H9 (cell line): ENCODE data around the gene SPRYD3. TPM values are rescaled to one million over a fixed set of nuclear protein-coding genes. Genes with fewer than 3 reads are reported as not detected.

Experiments used
- DNase-seq: peaks from one replicate; pipeline ENCODE4 v3.0.0-alpha.2; 2017
- H2AFZ ChIP-seq: one replicate; pipeline ENCODE4 v1.6.1; 2013; ENCODE audit warnings: mild to moderate bottlenecking, low read length, control low read depth, moderate library complexity
- H2AK5ac ChIP-seq: 2 replicates; pipeline ENCODE4 v1.6.1; 2013; ENCODE audit warnings: low read length, control low read depth, mixed read lengths; ENCODE audit not compliant: insufficient read length
- H2BK120ac ChIP-seq: one replicate; pipeline ENCODE4 v1.6.1; 2013; ENCODE audit warnings: low read depth, mild to moderate bottlenecking, low read length, control low read depth, inconsistent platforms; ENCODE audit not compliant: poor library complexity, severe bottlenecking
- H2BK12ac ChIP-seq: 2 replicates; pipeline ENCODE4 v1.6.1; 2013; ENCODE audit warnings: low read length, control low read depth, mixed read lengths, low read depth; ENCODE audit not compliant: insufficient read length
- H2BK15ac ChIP-seq: 2 replicates; pipeline ENCODE4 v1.6.1; 2013; ENCODE audit warnings: low read depth, low read length, control low read depth
- H2BK20ac ChIP-seq: one replicate; pipeline ENCODE4 v1.6.1; 2013; ENCODE audit warnings: low read depth, mild to moderate bottlenecking, low read length, control low read depth, inconsistent platforms; ENCODE audit not compliant: poor library complexity, severe bottlenecking
- H2BK5ac ChIP-seq: 2 replicates; pipeline ENCODE4 v1.6.1; 2013; ENCODE audit warnings: low read length, control low read depth, mixed read lengths; ENCODE audit not compliant: insufficient read length
- H3K14ac ChIP-seq: 2 replicates; pipeline ENCODE4 v1.6.1; 2013; ENCODE audit warnings: low read length, control low read depth; ENCODE audit not compliant: insufficient read depth
- H3K18ac ChIP-seq: 2 replicates; pipeline ENCODE4 v1.6.1; 2013; ENCODE audit warnings: low read depth, mild to moderate bottlenecking, mixed read lengths, low read length, control low read depth; ENCODE audit not compliant: insufficient read length
- H3K23ac ChIP-seq: 2 replicates; pipeline ENCODE4 v1.6.1; 2013; ENCODE audit warnings: low read length, control low read depth, mixed read lengths, low read depth; ENCODE audit not compliant: insufficient read length
- H3K23me2 ChIP-seq: 2 replicates; pipeline ENCODE4 v1.6.1; 2013; ENCODE audit warnings: low read depth, mild to moderate bottlenecking, mixed read lengths, low read length, control low read depth; ENCODE audit not compliant: insufficient read length, poor library complexity, severe bottlenecking
- H3K27ac ChIP-seq: 2 replicates; pipeline ENCODE4 v1.5.1; 2013; ENCODE audit warnings: low read length, control low read depth, mixed read lengths, low read depth; ENCODE audit not compliant: insufficient read length
- H3K27me3 ChIP-seq: 2 replicates; pipeline ENCODE4 v1.6.1; 2013; ENCODE audit warnings: low read length, control low read depth, inconsistent platforms; ENCODE audit not compliant: insufficient read depth
- H3K4ac ChIP-seq: 2 replicates; pipeline ENCODE4 v1.6.1; 2013; ENCODE audit warnings: low read depth, mild to moderate bottlenecking, control low read depth, inconsistent platforms, low read length, moderate library complexity
- H3K4me1 ChIP-seq: 2 replicates; pipeline ENCODE4 v1.6.1; 2013; ENCODE audit warnings: low read length, control low read depth, inconsistent platforms; ENCODE audit not compliant: insufficient read depth
- H3K4me2 ChIP-seq: 2 replicates; pipeline ENCODE4 v1.6.1; 2013; ENCODE audit warnings: low read length, control low read depth, mixed read lengths; ENCODE audit not compliant: insufficient read length, insufficient read depth
- H3K56ac ChIP-seq: 2 replicates; pipeline ENCODE4 v1.6.1; 2013; ENCODE audit warnings: low read depth, mild to moderate bottlenecking, mixed read lengths, low read length, control low read depth; ENCODE audit not compliant: insufficient read length
- H3K79me1 ChIP-seq: 2 replicates; pipeline ENCODE4 v1.6.1; 2013; ENCODE audit warnings: low read depth, mild to moderate bottlenecking, moderate library complexity, low read length, control low read depth, inconsistent platforms; ENCODE audit not compliant: insufficient read depth, poor library complexity, severe bottlenecking
- H3K79me2 ChIP-seq: 2 replicates; pipeline ENCODE4 v1.6.1; 2013; ENCODE audit warnings: low read length, control low read depth, inconsistent platforms; ENCODE audit not compliant: insufficient read depth
- H3K9ac ChIP-seq: 2 replicates; pipeline ENCODE4 v1.6.1; 2013; ENCODE audit warnings: low read length, control low read depth, mixed read lengths; ENCODE audit not compliant: insufficient read length; ENCODE audit errors: extremely low read depth
- H3K9me3 ChIP-seq: one replicate; pipeline ENCODE4 v1.6.1; 2013; ENCODE audit warnings: low read depth, low read length, inconsistent platforms; ENCODE audit not compliant: control insufficient read depth
- H3T11ph ChIP-seq: one replicate; pipeline ENCODE4 v1.6.1; 2013; ENCODE audit warnings: mild to moderate bottlenecking, low read length, control low read depth, inconsistent platforms
- H4K20me1 ChIP-seq: one replicate; pipeline ENCODE4 v1.6.1; 2013; ENCODE audit not compliant: control insufficient read depth, insufficient read length, insufficient read depth
- H4K5ac ChIP-seq: 2 replicates; pipeline ENCODE4 v1.6.1; 2013; ENCODE audit warnings: low read depth, mild to moderate bottlenecking, mixed read lengths, low read length, control low read depth; ENCODE audit not compliant: insufficient read length
- H4K8ac ChIP-seq: replicated peaks from 2 replicates; pipeline ENCODE4 v1.6.1; 2013; ENCODE audit warnings: low read length, control low read depth, mixed read lengths, low read depth; ENCODE audit not compliant: insufficient read length
- H4K91ac ChIP-seq: 2 replicates; pipeline ENCODE4 v1.6.1; 2013; ENCODE audit warnings: low read depth, mild to moderate bottlenecking, moderate library complexity, mixed read lengths, low read length, control low read depth; ENCODE audit not compliant: insufficient read length
- H3K27ac Mint-ChIP-seq, 3 experiments: 2 replicates in 2 of 3; 3 replicates in 1 of 3; pipeline ENCODE4 v1.8.0; 2020 to 2021; ENCODE audit warnings: mixed read lengths in 3 of 3, mild to moderate bottlenecking in 1 of 3, moderate library complexity in 1 of 3
- H3K27me3 Mint-ChIP-seq: 2 replicates; pipeline ENCODE4 v1.8.0; 2021; ENCODE audit warnings: low read depth, mild to moderate bottlenecking, moderate library complexity, mixed read lengths
- H3K36me3 Mint-ChIP-seq, 3 experiments: 2 replicates in 2 of 3; 3 replicates in 1 of 3; pipeline ENCODE4 v1.8.0; 2020 to 2021; ENCODE audit warnings: low read depth in 3 of 3, mixed read lengths in 3 of 3; ENCODE audit not compliant: insufficient read depth in 1 of 3
- H3K4me1 Mint-ChIP-seq, 2 experiments: 2 replicates each; pipeline ENCODE4 v1.8.0; 2020; ENCODE audit warnings: mixed read lengths in 2 of 2
- H3K4me3 Mint-ChIP-seq, 2 experiments: 2 replicates in 1 of 2; 3 replicates in 1 of 2; pipeline ENCODE4 v1.8.0; 2020 to 2021; ENCODE audit warnings: mild to moderate bottlenecking in 2 of 2, mixed read lengths in 2 of 2, moderate library complexity in 1 of 2
- H3K9me3 Mint-ChIP-seq, 2 experiments: 2 replicates in 1 of 2; 3 replicates in 1 of 2; pipeline ENCODE4 v1.8.0; 2020; ENCODE audit warnings: mild to moderate bottlenecking in 2 of 2, mixed read lengths in 2 of 2, moderate library complexity in 1 of 2
- CTCF ChIP-seq: fragments of 200-600 bp; sonication (generic); conservative IDR thresholded peaks from 3 replicates; pipeline ENCODE4 v1.8.0; 2021; ENCODE audit warnings: antibody characterized with exemption, mild to moderate bottlenecking
- WGBS: extraction: QIAGEN DNeasy Blood & Tissue Kit; methylation state at CpG from one replicate; pipeline ENCODE4 v1.1.7; 2013; ENCODE audit warnings: missing lambda C conversion rate, low lambda C conversion rate, mixed read lengths; ENCODE audit not compliant: insufficient read length; ENCODE audit errors: extremely low coverage; 5-methylcytosine and 5-hydroxymethylcytosine counted together
- total RNA-seq: library from RNA; stranded (reverse); gene quantifications from 2 replicates; pipeline ENCODE4 v1.2.1, GENCODE V29; 2021

The SPRYD3 gene
- total RNA-seq, 1 experiment from 2014 or later, result 6.5 TPM

GRCh38 chr12:53070877-53071492 is 8.2 kb downstream of the SPRYD3 start:
- peaks cover 3% of the 10 kb centered on the region; the same call in 1 of the 2 replicates for H3K4me1 ChIP-seq

More at GRCh38 chr12:53070877-53071492, 8.2 kb downstream of the SPRYD3 start:
- H3K27ac ChIP-seq, result no peak overlapping the region
- peaks cover 12 to 31% (median 29%) of the 10 kb centered on the region in 3 experiments for H3K36me3 Mint-ChIP-seq
- no peak overlapping the region for H3K9ac ChIP-seq
- no peak overlapping the region for H3K23ac ChIP-seq
- H3T11ph ChIP-seq, result no peak overlapping the region
- no peak overlapping the region for H3K4ac ChIP-seq
- peaks cover 10% of the 10 kb centered on the region for H3K27me3 Mint-ChIP-seq
- peak overlapping the region in 1 of 3 experiments; percentile 44; a peak in 1 of 7 replicates for H3K27ac Mint-ChIP-seq
- H2BK5ac ChIP-seq, result no peak overlapping the region
- no peaks in the 10 kb centered on the region for H3K27me3 ChIP-seq
- H3K79me2 ChIP-seq, result no peaks in the 10 kb centered on the region
- no peaks in the 10 kb centered on the region for H4K20me1 ChIP-seq
- no peak overlapping the region for H2BK12ac ChIP-seq
- no peak overlapping the region for H3K14ac ChIP-seq
- no peak overlapping the region for H2BK20ac ChIP-seq
- DNase-seq, result peak; percentile 39
- H2BK120ac ChIP-seq, result no peak overlapping the region
- no peak overlapping the region for H2AFZ ChIP-seq
- H2BK15ac ChIP-seq, result no peak overlapping the region
- H3K4me1 Mint-ChIP-seq, result peaks cover 44 to 46% of the 10 kb centered on the region in 2 experiments
- no peaks in the 10 kb centered on the region for H3K23me2 ChIP-seq
- no peak overlapping the region for H3K56ac ChIP-seq
- no peaks in the 10 kb centered on the region for H3K79me1 ChIP-seq
- H3K9me3 ChIP-seq, result no peaks in the 10 kb centered on the region
- no CpG with 5 or more reads among the region's 7 CpGs for WGBS
- H3K4me2 ChIP-seq, result no peak overlapping the region
- no peaks in the 10 kb centered on the region for H3K9me3 Mint-ChIP-seq
- H4K5ac ChIP-seq, result no peak overlapping the region
- H4K8ac ChIP-seq, result no peak overlapping the region
- no peak overlapping the region for H3K4me3 Mint-ChIP-seq
- no peak overlapping the region for H3K18ac ChIP-seq
- TF ChIP-seq CTCF, result no peak
- no peak overlapping the region for H2AK5ac ChIP-seq
- H4K91ac ChIP-seq, result no peak overlapping the region
